H1 (cell line): ENCODE data around the gene CHN2. TPM values are rescaled to one million over a fixed set of nuclear protein-coding genes. Genes with fewer than 3 reads are reported as not detected.

Source experiments
- CTCF ChIA-PET: fragments of 300-600 bp; sonication (Branson Sonifier 250); formaldehyde crosslinking; loops from one replicate; lab custom pipeline; 2021; ENCODE audit not compliant: partially characterized antibody; lab: Charles Lee
- POLR2A ChIA-PET: fragments of 300-600 bp; sonication (Branson Sonifier 250); formaldehyde crosslinking; loops from one replicate; lab custom pipeline; 2021; ENCODE audit warnings: inconsistent platforms; ENCODE audit not compliant: partially characterized antibody; lab: Charles Lee
- DNase-seq, 2 experiments: peaks; one replicate each; pipeline versions ENCODE4 v3.0.0 to v3.0.0-alpha.2; 2010 to 2022; ENCODE audit warnings: low spot score in 2 of 2, low read depth in 1 of 2, mixed read lengths in 1 of 2
- FAIRE-seq: peaks from 2 replicates; lab custom pipeline; 2011; peaks lifted over from hg19 to GRCh38; lab: Jason Lieb, UNC
- H2AFZ ChIP-seq: 2 replicates; pipeline ENCODE4 v1.8.1; 2012; ENCODE audit warnings: low read length, inconsistent platforms
- H2AK5ac ChIP-seq: 2 replicates; pipeline ENCODE4 v1.6.1; 2013; ENCODE audit warnings: low read depth, low read length
- H2BK120ac ChIP-seq: replicated peaks from 2 replicates; pipeline ENCODE3; 2013; ENCODE audit warnings: low read depth, low read length, inconsistent platforms
- H2BK12ac ChIP-seq: 2 replicates; pipeline ENCODE4 v1.6.1; 2013; ENCODE audit warnings: low read depth, low read length
- H2BK15ac ChIP-seq: 2 replicates; pipeline ENCODE4 v1.6.1; 2013; ENCODE audit warnings: low read length
- H2BK20ac ChIP-seq: 2 replicates; pipeline ENCODE4 v1.6.1; 2013; ENCODE audit warnings: low read length
- H2BK5ac ChIP-seq: 2 replicates; pipeline ENCODE4 v1.6.1; 2013; ENCODE audit warnings: low read depth, low read length
- H3K14ac ChIP-seq: 2 replicates; pipeline ENCODE4 v1.6.1; 2013; ENCODE audit warnings: inconsistent platforms; ENCODE audit not compliant: insufficient read length
- H3K18ac ChIP-seq: 2 replicates; pipeline ENCODE4 v1.6.1; 2013; ENCODE audit warnings: low read length; ENCODE audit errors: extremely low read depth
- H3K23ac ChIP-seq: 2 replicates; pipeline ENCODE4 v1.6.1; 2013; ENCODE audit warnings: inconsistent platforms; ENCODE audit not compliant: insufficient read length
- H3K23me2 ChIP-seq: 2 replicates; pipeline ENCODE4 v1.6.1; 2013; ENCODE audit warnings: low read depth, low read length
- H3K27ac ChIP-seq: 2 replicates; pipeline ENCODE4 v1.6.1; 2011; ENCODE audit warnings: low read depth, low read length, inconsistent platforms
- H3K27me3 ChIP-seq, 4 experiments: replicated peaks in 1 of 4; 1 replicate in 1 of 4; 2 replicates in 3 of 4; pipeline versions ENCODE4 v1.6.1 to v1.8.1; 2011 to 2013; ENCODE audit warnings: low read length in 3 of 4, mild to moderate bottlenecking in 3 of 4, inconsistent platforms in 2 of 4, mixed read lengths in 2 of 4, moderate library complexity in 1 of 4; ENCODE audit not compliant: control insufficient read depth in 3 of 4, insufficient read depth in 3 of 4; ENCODE audit errors: extremely low read depth in 1 of 4
- H3K36me3 ChIP-seq, 4 experiments: 2 replicates each; pipeline versions ENCODE4 v1.6.1 to v1.8.1; 2011 to 2013; ENCODE audit warnings: mild to moderate bottlenecking in 4 of 4, low read length in 3 of 4, moderate library complexity in 2 of 4, control low read depth in 1 of 4, inconsistent platforms in 1 of 4; ENCODE audit not compliant: insufficient read depth in 4 of 4, control insufficient read depth in 2 of 4
- H3K4ac ChIP-seq: replicated peaks from 2 replicates; pipeline ENCODE3; 2013; ENCODE audit warnings: low read length, low read depth, mixed read lengths, inconsistent platforms; ENCODE audit not compliant: insufficient read length
- H3K4me1 ChIP-seq, 4 experiments: replicated peaks in 1 of 4; 1 replicate in 1 of 4; 2 replicates in 3 of 4; pipeline versions ENCODE4 v1.6.1 to v1.8.1; 2011 to 2013; ENCODE audit warnings: low read length in 3 of 4, inconsistent platforms in 2 of 4, mixed read lengths in 1 of 4; ENCODE audit not compliant: insufficient read depth in 4 of 4, control insufficient read depth in 3 of 4
- H3K4me2 ChIP-seq, 2 experiments: 2 replicates each; pipeline versions ENCODE4 v1.6.1 to v1.8.1; 2011 to 2013; ENCODE audit warnings: low read depth in 2 of 2, low read length in 2 of 2, control low read depth in 1 of 2, inconsistent platforms in 1 of 2, mild to moderate bottlenecking in 1 of 2; ENCODE audit not compliant: insufficient read depth in 1 of 2
- H3K4me3 ChIP-seq, 4 experiments: fragments of 200-600, 300-600 bp in 1 of 4; sonication (generic), shearing (Covaris generic), sonication (Bioruptor Twin) in 1 of 4; 2 replicates each; pipeline versions ENCODE4 v1.5.1 to v1.8.1; 2011 to 2016; ENCODE audit warnings: low read length in 4 of 4, low read depth in 3 of 4, control low read depth in 2 of 4, inconsistent platforms in 2 of 4, mild to moderate bottlenecking in 2 of 4, mixed read lengths in 1 of 4, moderate library complexity in 1 of 4; ENCODE audit not compliant: insufficient read depth in 2 of 4; ENCODE audit errors: extremely low read depth in 1 of 4
- H3K56ac ChIP-seq: replicated peaks from 2 replicates; pipeline ENCODE3; 2013; ENCODE audit warnings: low read depth, mild to moderate bottlenecking, mixed read lengths, low read length, inconsistent platforms; ENCODE audit not compliant: insufficient read length
- H3K79me1 ChIP-seq: 2 replicates; pipeline ENCODE4 v1.6.1; 2013; ENCODE audit warnings: low read depth, low read length, control low read depth
- H3K79me2 ChIP-seq, 2 experiments: 2 replicates each; pipeline versions ENCODE4 v1.6.1 to v1.8.1; 2012 to 2013; ENCODE audit warnings: low read length in 2 of 2, mild to moderate bottlenecking in 2 of 2, inconsistent platforms in 1 of 2; ENCODE audit not compliant: insufficient read depth in 2 of 2, control insufficient read depth in 1 of 2
- H3K9ac ChIP-seq, 4 experiments: replicated peaks in 1 of 4; 1 replicate in 1 of 4; 2 replicates in 3 of 4; pipeline versions ENCODE4 v1.6.1 to v1.8.1; 2011 to 2013; ENCODE audit warnings: low read depth in 3 of 4, low read length in 3 of 4, control low read depth in 2 of 4, mild to moderate bottlenecking in 2 of 4, moderate library complexity in 2 of 4, inconsistent platforms in 1 of 4; ENCODE audit errors: extremely low read depth in 1 of 4
- H3K9me3 ChIP-seq, 2 experiments: 2 replicates each; pipeline versions ENCODE4 v1.6.1 to v1.8.1; 2012 to 2013; ENCODE audit warnings: mild to moderate bottlenecking in 2 of 2, moderate library complexity in 2 of 2, control low read depth in 1 of 2, inconsistent platforms in 1 of 2, low read depth in 1 of 2, low read length in 1 of 2, mixed read lengths in 1 of 2; ENCODE audit not compliant: insufficient read depth in 2 of 2
- H4K20me1 ChIP-seq, 2 experiments: replicated peaks in 1 of 2; 2 replicates each; pipeline versions ENCODE3 to v1.8.1; 2011 to 2013; ENCODE audit warnings: inconsistent platforms in 2 of 2, low read length in 2 of 2, mild to moderate bottlenecking in 1 of 2; ENCODE audit not compliant: insufficient read depth in 2 of 2, control insufficient read depth in 1 of 2
- H4K5ac ChIP-seq: 2 replicates; pipeline ENCODE4 v1.6.1; 2013; ENCODE audit warnings: low read length, low read depth, mixed read lengths, inconsistent platforms; ENCODE audit not compliant: insufficient read length
- H4K8ac ChIP-seq: 2 replicates; pipeline ENCODE4 v1.8.0; 2013; ENCODE audit warnings: mild to moderate bottlenecking, moderate library complexity, low read length, inconsistent platforms; ENCODE audit not compliant: insufficient read depth; ENCODE audit errors: extremely low read depth
- H4K91ac ChIP-seq: replicated peaks from 2 replicates; pipeline ENCODE3; 2013; ENCODE audit warnings: low read length, mixed read lengths, inconsistent platforms; ENCODE audit not compliant: insufficient read length
- ATF3 ChIP-seq: IDR thresholded peaks from 2 replicates; pipeline ENCODE4 v1.6.1; 2011; ENCODE audit warnings: low read depth, mild to moderate bottlenecking, low read length; ENCODE audit not compliant: insufficient read depth
- EGR1 ChIP-seq: IDR thresholded peaks from 2 replicates; pipeline ENCODE4 v1.6.1; 2011; ENCODE audit warnings: low read depth, low read length, borderline replicate concordance
- HDAC2 ChIP-seq, 2 experiments: fragments of 300-600 bp in 1 of 2; sonication (generic) in 1 of 2; IDR thresholded peaks; 2 replicates each; pipeline ENCODE4 v1.6.1; 2011 to 2012; ENCODE audit warnings: low read depth in 2 of 2, low read length in 2 of 2, mild to moderate bottlenecking in 2 of 2, moderate library complexity in 2 of 2, borderline replicate concordance in 1 of 2, inconsistent platforms in 1 of 2
- JUND ChIP-seq: IDR thresholded peaks from 2 replicates; pipeline ENCODE4 v1.6.1; 2011; ENCODE audit warnings: mild to moderate bottlenecking, improper control_type of control experiment, low read length
- NANOG ChIP-seq: IDR thresholded peaks from 2 replicates; pipeline ENCODE4 v1.6.1; 2011; ENCODE audit warnings: low read length, low read depth, mild to moderate bottlenecking, inconsistent platforms; ENCODE audit not compliant: insufficient read depth, poor library complexity, severe bottlenecking
- PHF8 ChIP-seq: fragments of 200-600 bp; sonication (generic); conservative IDR thresholded peaks from 2 replicates; pipeline ENCODE4 v1.7.1; 2012; ENCODE audit warnings: low read depth, mild to moderate bottlenecking, inconsistent platforms, low read length, moderate library complexity
- RBBP5 ChIP-seq: IDR thresholded peaks from 2 replicates; pipeline ENCODE4 v1.7.1; 2012; ENCODE audit warnings: low read depth, mild to moderate bottlenecking, inconsistent platforms, low read length, moderate library complexity, borderline replicate concordance
- RFX5 ChIP-seq: IDR thresholded peaks from 2 replicates; pipeline ENCODE4 v1.6.1; 2011; ENCODE audit warnings: low read depth, low read length, improper control_type of control experiment, borderline replicate concordance
- SIX5 ChIP-seq: IDR thresholded peaks from 2 replicates; pipeline ENCODE4 v1.6.1; 2011; ENCODE audit warnings: mild to moderate bottlenecking, low read depth, low read length
- SRF ChIP-seq: IDR thresholded peaks from 2 replicates; pipeline ENCODE4 v1.6.1; 2011; ENCODE audit warnings: mild to moderate bottlenecking, low read depth, low read length, moderate library complexity
- WGBS, 2 experiments: shearing (Covaris generic) in 1 of 2; methylation state at CpG; one replicate each; pipeline versions ENCODE4 v1.1.6 to v1.1.7; 2013 to 2015; ENCODE audit warnings: low lambda C conversion rate in 2 of 2, mixed read lengths in 2 of 2, inconsistent platforms in 1 of 2, low coverage in 1 of 2, missing lambda C conversion rate in 1 of 2; ENCODE audit not compliant: insufficient replicate concordance in 2 of 2, insufficient coverage in 1 of 2, insufficient read length in 1 of 2; ENCODE audit errors: extremely low coverage in 1 of 2, missing lambda C conversion rate in 1 of 2; 5-methylcytosine and 5-hydroxymethylcytosine counted together
- polyA plus RNA-seq, 7 experiments: library from polyadenylated mRNA; depleted of rRNA in 3 of 7; stranded (reverse) in 5 of 7; unstranded in 2 of 7; fragments of >200 nt in 5 of 7; fragments of 200-250 nt in 2 of 7; gene quantifications; 1 replicate in 5 of 7; 2 replicates in 1 of 7; 4 replicates in 1 of 7; pipeline versions ENCODE4 v1.2.1 to v1.2.3, GENCODE V29; 2011 to 2013; ENCODE audit warnings: missing spikeins in 2 of 7, mixed read lengths in 2 of 7
- total RNA-seq: library from RNA; stranded (reverse); fragmentation: NEBNext Ultra II Directional; extraction: Animal tissue kit (Norgen Biotek cat#: 25700); gene quantifications from 2 replicates; pipeline ENCODE4 v1.2.1, GENCODE V29; 2021

The CHN2 gene
- total and polyA plus RNA-seq, 2 of the 8 experiments (the other 6 are each of a cell fraction or from before 2014, with no cell fraction given): 2.9 to 4.8 TPM

- Histone ChIP-seq H2BK15ac (no peak overlapping the region), H4K5ac (no peak overlapping the region), H4K8ac (peak overlapping the region; percentile 43; the same call in 1 of the 2 replicates), H3K14ac (no peak overlapping the region), H4K20me1 (no peaks in the 10 kb centered on the region), H3K36me3 (no peaks in the 10 kb centered on the region), H3K27ac (no peak overlapping the region), H3K79me1 (no peaks in the 10 kb centered on the region), H3K56ac (no peak overlapping the region), H3K18ac (no peak overlapping the region), H3K4me3 (no peak overlapping the region), H2AK5ac (no peak overlapping the region), H3K9ac (no peak overlapping the region), H3K9me3 (no peaks in the 10 kb centered on the region), H2BK20ac (no peak overlapping the region), H2AFZ (no peak overlapping the region), H2BK120ac (no peak overlapping the region), H3K23me2 (no peaks in the 10 kb centered on the region), H3K23ac (no peak overlapping the region), H3K4me1 (peaks cover 0 to 4% (median under 1%) of the 10 kb centered on the region in 4 experiments; a peak in 3 of 7 replicates), H3K79me2 (no peaks in the 10 kb centered on the region), H4K91ac (no peak overlapping the region), H3K27me3 (no peaks in the 10 kb centered on the region; a peak in 2 of 7 replicates), H2BK12ac (0 out of 2 replicates have a peak overlapping the region, but pooled peaks have one; percentile 51), H3K4ac (no peak overlapping the region), H2BK5ac (no peak overlapping the region), H3K4me2 (no peak overlapping the region)
- WGBS, 2 experiments: 85% methylated on average over 13 of the region's 13 CpGs; no CpG with 5 or more reads in 1 of the 2 experiments
- no peak for DNase-seq
- ChIA-PET CTCF (interaction anchor here (1.2 to 1.6 kb wide), 3 partner anchors 8 to 82 kb away, joined by 3 read pairs; no protein-coding TSS in a partner anchor), POLR2A (interaction anchor here (1.2 to 1.3 kb wide), 2 partner anchors 10 to 80 kb away, joined by 3 read pairs; no protein-coding TSS in a partner anchor)
- no peak for TF ChIP-seq SIX5
- no peak for TF ChIP-seq ATF3
- TF ChIP-seq HDAC2 (IDR thresholded peaks at IDR 0.05; ENCODE audit: borderline replicate concordance in 1 of 2, low read depth in 2 of 2, low read length in 2 of 2): no peak
- TF ChIP-seq PHF8: no peak
- TF ChIP-seq JUND: no peak
- TF ChIP-seq RFX5: no peak
- TF ChIP-seq RBBP5: no peak
- no peak for TF ChIP-seq SRF
- no peak for TF ChIP-seq EGR1
- no peak for TF ChIP-seq NANOG
- no peak for FAIRE-seq
These were observed 291.7 kb downstream of the CHN2 start for GRCh38 chr7:29486191-29486700.
